Prostate gland (tissue), 2 donors: ENCODE results near the gene BHLHA15. TPM values are rescaled to one million over a fixed set of nuclear protein-coding genes. Genes with fewer than 3 reads are reported as not detected.
A peak's percentile ranks its signal among the peaks of the same experiment; 100 is the strongest.

Experiments
- DNase-seq: peaks from one replicate; pipeline ENCODE4 v3.0.0-alpha.2; 2019; ENCODE audit warnings: low spot score
- H3K27ac ChIP-seq, 2 donors: fragments of 200-600 bp; sonication (generic); 2 replicates each; pipeline ENCODE4 v1.5.1; 2017 to 2019
- H3K27me3 ChIP-seq: fragments of 200-600 bp; sonication (generic); replicated peaks from 2 replicates; pipeline ENCODE4 v1.5.1; 2019; ENCODE audit not compliant: insufficient read depth
- H3K36me3 ChIP-seq, 2 donors: fragments of 200-600 bp; sonication (generic); 1 replicate in 1 of 2; 2 replicates in 1 of 2; pipeline versions ENCODE4 v1.5.1 to v1.8.1; 2017 to 2019
- H3K4me1 ChIP-seq: fragments of 200-600 bp; sonication (generic); replicated peaks from 2 replicates; pipeline ENCODE4 v1.5.1; 2019
- H3K4me3 ChIP-seq, 2 donors: fragments of 200-600 bp; sonication (generic); 2 replicates each; pipeline ENCODE4 v1.5.1; 2017 to 2019
- H3K9me3 ChIP-seq: fragments of 200-600 bp; sonication (generic); 2 replicates; pipeline ENCODE4 v1.5.1; 2017
- POLR2A ChIP-seq: fragments of 450-650 bp; IDR thresholded peaks from one replicate; pipeline ENCODE4 v1.6.1; 2016; ENCODE audit warnings: antibody characterized with exemption, mild to moderate bottlenecking
- POLR2AphosphoS5 ChIP-seq: sonication (generic); formaldehyde crosslinking; IDR thresholded peaks from one replicate; pipeline ENCODE4 v1.6.1; 2017; ENCODE audit warnings: antibody characterized with exemption
- WGBS: methylation state at CpG from one replicate; pipeline ENCODE4 v1.1.5; 2018; 5-methylcytosine and 5-hydroxymethylcytosine counted together
- intact Hi-C: fragments of 100-400 bp; cut with DNase I; formaldehyde crosslinking; loops from one replicate; pipeline ENCODE4 v1.14.2; 2022
- total RNA-seq, 2 donors: library from RNA; depleted of rRNA; stranded (reverse); fragments of >200 nt; gene quantifications; one replicate each; pipeline ENCODE4 v1.1.0, GENCODE V29; 2016
- TF ChIP-seq, protein P1 (sequence below), 4 experiments: fragments of 200-600 bp in 2 of 4; fragments of 450-650 bp in 2 of 4; sonication (generic) in 2 of 4; IDR thresholded peaks; 1 replicate in 3 of 4; 2 replicates in 1 of 4; pipeline ENCODE4 v1.5.1; 2016 to 2019; ENCODE audit warnings: antibody characterized with exemption in 4 of 4, mild to moderate bottlenecking in 2 of 4, moderate library complexity in 2 of 4

The BHLHA15 gene
- total RNA-seq, 2 donors from 2014 or later, result 24.6 to 90.9 TPM

DNA sequence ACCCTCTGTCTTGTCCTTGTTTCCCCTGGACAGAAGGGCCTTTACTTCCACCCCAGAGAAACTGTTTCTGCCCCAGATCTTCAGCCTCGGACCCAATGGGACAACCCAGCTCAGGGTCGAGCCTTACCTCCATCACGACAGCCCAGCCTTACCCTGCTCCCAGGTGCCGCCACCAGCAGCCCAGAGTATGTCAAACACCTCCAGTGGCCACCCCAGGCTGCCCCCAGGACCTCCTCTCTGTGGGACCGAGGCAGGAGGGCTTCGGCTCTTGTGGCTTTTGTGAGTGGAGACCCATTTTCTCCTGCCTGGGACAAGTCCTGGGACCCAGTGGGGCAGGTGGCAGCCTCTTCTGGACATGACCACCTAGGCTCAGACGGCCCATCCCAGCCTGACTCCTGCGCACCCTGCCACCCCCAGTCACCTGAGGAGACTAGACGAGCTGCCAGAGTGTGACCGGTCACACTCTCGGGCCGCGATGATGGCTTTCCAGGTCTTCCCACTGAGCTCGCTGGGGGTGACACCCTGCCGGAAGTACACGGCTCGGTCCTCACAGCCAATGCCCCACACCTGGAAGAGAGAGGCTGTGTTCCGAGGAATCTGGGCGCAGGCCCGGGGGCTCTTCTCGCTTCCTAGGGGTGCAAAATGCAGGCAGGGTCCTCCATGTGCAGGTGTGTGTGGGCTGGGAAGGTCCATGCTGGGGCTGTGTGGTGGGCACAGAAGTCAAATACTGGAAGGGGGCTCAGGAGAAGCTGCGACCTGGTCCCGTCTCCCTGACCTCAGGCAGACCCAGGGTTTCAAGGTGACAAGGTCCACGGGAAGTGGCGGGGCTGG, 25.3 kb downstream of the BHLHA15 start:
- Histone ChIP-seq H3K4me1 (no peaks in the 10 kb centered on the region), H3K27me3 (no peaks in the 10 kb centered on the region), H3K9me3 (no peaks in the 10 kb centered on the region), H3K27ac (no peak overlapping the region), H3K36me3 (no peaks in the 10 kb centered on the region), H3K4me3 (no peak overlapping the region)
- intact Hi-C loops, result no loop called here
- WGBS, result 91% methylated on average over 25 of the region's 25 CpGs
- TF ChIP-seq POLR2AphosphoS5 (no peak), POLR2A (no peak)
- TF ChIP-seq, protein P1, sequence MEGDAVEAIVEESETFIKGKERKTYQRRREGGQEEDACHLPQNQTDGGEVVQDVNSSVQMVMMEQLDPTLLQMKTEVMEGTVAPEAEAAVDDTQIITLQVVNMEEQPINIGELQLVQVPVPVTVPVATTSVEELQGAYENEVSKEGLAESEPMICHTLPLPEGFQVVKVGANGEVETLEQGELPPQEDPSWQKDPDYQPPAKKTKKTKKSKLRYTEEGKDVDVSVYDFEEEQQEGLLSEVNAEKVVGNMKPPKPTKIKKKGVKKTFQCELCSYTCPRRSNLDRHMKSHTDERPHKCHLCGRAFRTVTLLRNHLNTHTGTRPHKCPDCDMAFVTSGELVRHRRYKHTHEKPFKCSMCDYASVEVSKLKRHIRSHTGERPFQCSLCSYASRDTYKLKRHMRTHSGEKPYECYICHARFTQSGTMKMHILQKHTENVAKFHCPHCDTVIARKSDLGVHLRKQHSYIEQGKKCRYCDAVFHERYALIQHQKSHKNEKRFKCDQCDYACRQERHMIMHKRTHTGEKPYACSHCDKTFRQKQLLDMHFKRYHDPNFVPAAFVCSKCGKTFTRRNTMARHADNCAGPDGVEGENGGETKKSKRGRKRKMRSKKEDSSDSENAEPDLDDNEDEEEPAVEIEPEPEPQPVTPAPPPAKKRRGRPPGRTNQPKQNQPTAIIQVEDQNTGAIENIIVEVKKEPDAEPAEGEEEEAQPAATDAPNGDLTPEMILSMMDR (IDR thresholded peaks at IDR 0.05), result no peak
- DNase-seq, result no peak

DNA sequence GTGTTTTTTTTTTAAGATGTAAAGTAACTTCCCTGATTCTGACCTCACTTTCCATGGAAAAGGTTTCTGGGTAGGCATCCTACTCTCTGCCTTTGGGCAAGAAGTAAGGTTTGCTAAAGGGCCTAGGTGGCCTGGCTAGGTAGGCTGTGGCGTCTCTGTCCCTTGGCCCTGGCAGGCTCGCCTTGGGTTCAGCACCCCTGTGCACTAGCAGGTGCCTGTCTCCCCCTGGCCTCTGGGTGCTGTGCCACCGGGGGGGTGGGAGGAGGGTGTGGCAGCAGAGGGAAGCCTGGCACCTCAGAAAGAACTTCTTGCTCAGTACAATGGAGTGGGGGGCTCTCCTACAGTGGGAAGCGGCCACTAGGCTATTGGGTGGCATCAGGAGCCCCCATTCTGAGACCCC, 26.8 kb downstream of the BHLHA15 start:
- TF ChIP-seq POLR2AphosphoS5 (no peak), POLR2A (no peak)
- TF ChIP-seq, protein P1 (IDR thresholded peaks at IDR 0.05), result no peak
- H3K27me3 ChIP-seq, result no peaks in the 10 kb centered on the region
- H3K4me3 ChIP-seq, result no peak overlapping the region
- WGBS, result 97% methylated on average over 4 of the region's 4 CpGs
- H3K4me1 ChIP-seq, result no peaks in the 10 kb centered on the region
- H3K27ac ChIP-seq, result no peak overlapping the region
- intact Hi-C loops, result no loop called here
- no peak for DNase-seq
- H3K9me3 ChIP-seq, result no peaks in the 10 kb centered on the region
- no peaks in the 10 kb centered on the region for H3K36me3 ChIP-seq

DNA sequence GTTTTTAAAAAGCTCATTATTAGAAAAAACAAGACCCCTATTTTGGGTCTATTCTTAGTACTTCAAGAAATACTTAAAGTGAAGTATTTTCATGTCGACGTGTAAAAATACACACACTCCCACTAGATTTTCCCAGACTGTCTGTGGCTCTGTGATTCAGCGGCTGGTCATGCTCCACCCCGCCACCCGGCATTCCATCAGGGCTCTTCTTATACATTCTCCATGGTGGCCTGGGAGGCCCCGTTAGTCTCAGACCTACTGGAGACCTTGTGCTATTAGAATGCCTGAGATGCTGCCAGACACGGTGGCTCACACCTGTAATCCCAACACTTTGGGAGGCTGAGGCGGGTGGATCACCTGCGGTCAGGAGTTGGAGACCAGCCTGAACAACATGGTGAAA, 27.7 kb downstream of the BHLHA15 start:
- Histone ChIP-seq H3K9me3 (no peaks in the 10 kb centered on the region), H3K4me3 (no peak overlapping the region), H3K27ac (no peak overlapping the region), H3K4me1 (no peaks in the 10 kb centered on the region), H3K27me3 (no peaks in the 10 kb centered on the region), H3K36me3 (no peaks in the 10 kb centered on the region)
- no peak for DNase-seq
- TF ChIP-seq, protein P1 (IDR thresholded peaks at IDR 0.05), result no peak
- no peak for TF ChIP-seq POLR2A
- no peak for TF ChIP-seq POLR2AphosphoS5
- WGBS, result 91% methylated on average over 9 of the region's 9 CpGs
- intact Hi-C loops, result no loop called here

DNA sequence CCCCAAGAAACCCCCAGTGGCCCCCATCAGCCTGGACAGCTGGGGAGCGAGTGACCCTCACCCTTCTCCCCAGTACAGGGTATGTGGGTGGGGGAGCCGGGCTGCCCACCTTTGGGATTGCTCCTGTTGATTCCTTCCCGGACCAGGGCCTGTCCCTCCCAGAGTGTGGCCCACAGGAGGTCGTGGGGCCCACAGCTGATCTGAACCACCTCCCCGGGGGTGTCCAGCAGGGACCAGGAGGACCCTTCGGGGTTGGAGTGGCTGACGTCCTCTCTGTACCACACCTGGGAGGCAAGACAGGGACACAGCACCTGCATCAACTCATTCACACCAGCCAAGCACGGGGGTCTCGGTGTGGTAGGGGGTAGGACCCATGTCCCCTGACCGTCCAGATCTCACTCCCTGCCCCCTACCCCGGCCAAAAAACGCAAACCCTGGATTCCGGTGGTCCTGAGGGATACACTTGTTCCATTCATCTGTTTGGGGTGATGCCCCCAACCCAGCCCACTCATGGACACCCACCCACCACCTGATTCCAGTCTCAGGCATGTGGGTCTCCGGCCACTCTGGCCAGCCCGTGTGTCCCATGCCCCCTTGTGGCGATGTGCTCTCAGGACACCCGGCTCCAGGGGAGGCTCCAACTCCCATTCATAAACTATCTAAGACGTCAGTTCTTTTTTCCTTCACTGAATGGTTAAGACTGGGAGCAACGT, 29.9 kb downstream of the BHLHA15 start:
- TF ChIP-seq, protein P1 (IDR thresholded peaks at IDR 0.05), result peak; percentile 51 to 75 (median 64)
- no peak for TF ChIP-seq POLR2A
- TF ChIP-seq POLR2AphosphoS5, result peak; percentile 36
- intact Hi-C loops, result no loop called here
- H3K27ac ChIP-seq, result peak overlapping the region in 1 of 2 donors; percentile 37
- H3K9me3 ChIP-seq, result no peaks in the 10 kb centered on the region
- H3K27me3 ChIP-seq, result no peaks in the 10 kb centered on the region
- no peaks in the 10 kb centered on the region for H3K4me1 ChIP-seq
- WGBS, result 72% methylated on average over 19 of the region's 19 CpGs
- H3K4me3 ChIP-seq, result no peak overlapping the region
- peak; percentile 49 for DNase-seq
- no peaks in the 10 kb centered on the region for H3K36me3 ChIP-seq
